ENCODE results near the gene F2RL3.
"Not testable (repeated sequence)": the region's sequence is repeated elsewhere in the genome, so short reads cannot be mapped to it uniquely, and the experiment has no call there.

F2RL3 gene

GRCh38 chr19:16938211-16938610 is 49.4 kb downstream of the F2RL3 start:
- no peak overlapping the region for H3K4me3 ChIP-seq (IDR thresholded peaks at IDR 0.05; ENCODE audit: insufficient read depth, low read depth, low read length)
- H3K4me2 ChIP-seq, result no peak overlapping the region
- H2AFZ ChIP-seq (ENCODE audit: low read depth), result no peak overlapping the region
- H3K4me1 ChIP-seq (ENCODE audit: low read depth, poor library complexity, severe bottlenecking), result no peaks in the 10 kb centered on the region
- no peak for TF ChIP-seq CTCF (conservative IDR thresholded peaks at IDR 0.05; ENCODE audit: low read depth, low read length)
- H3K27ac ChIP-seq, result no peak overlapping the region
- no peaks in the 10 kb centered on the region for H3K79me2 ChIP-seq (ENCODE audit: insufficient read depth, low read depth)
- H3K27me3 ChIP-seq (ENCODE audit: insufficient read depth, low read depth), result no peaks in the 10 kb centered on the region; the same call in 1 of the 2 replicates
- H4K20me1 ChIP-seq (ENCODE audit: insufficient read depth), result no peaks in the 10 kb centered on the region
- no peaks in the 10 kb centered on the region for H3K36me3 ChIP-seq (ENCODE audit: insufficient read depth)
- H3K9ac ChIP-seq, result no peak overlapping the region

GRCh38 chr19:16940063-16940462 is 51.3 kb downstream of the F2RL3 start:
- not testable (repeated sequence) for H3K27me3 ChIP-seq (ENCODE audit: insufficient read depth, low read depth); H3K79me2 ChIP-seq (ENCODE audit: insufficient read depth, low read depth); H3K4me1 ChIP-seq (ENCODE audit: low read depth, poor library complexity, severe bottlenecking); H3K4me2 ChIP-seq; H4K20me1 ChIP-seq (ENCODE audit: insufficient read depth); H3K9ac ChIP-seq; H3K36me3 ChIP-seq (ENCODE audit: insufficient read depth); H3K27ac ChIP-seq; H2AFZ ChIP-seq (ENCODE audit: low read depth); H3K4me3 ChIP-seq (IDR thresholded peaks at IDR 0.05; ENCODE audit: insufficient read depth, low read depth, low read length)

GRCh38 chr19:16940626-16941025 is 51.8 kb downstream of the F2RL3 start:
- H3K27ac ChIP-seq, result no peak overlapping the region
- no peaks in the 10 kb centered on the region for H3K79me2 ChIP-seq (ENCODE audit: insufficient read depth, low read depth)
- no peak overlapping the region for H3K4me2 ChIP-seq
- no peaks in the 10 kb centered on the region for H3K4me1 ChIP-seq (ENCODE audit: low read depth, poor library complexity, severe bottlenecking)
- H4K20me1 ChIP-seq (ENCODE audit: insufficient read depth), result no peaks in the 10 kb centered on the region
- no peak overlapping the region for H3K4me3 ChIP-seq (IDR thresholded peaks at IDR 0.05; ENCODE audit: insufficient read depth, low read depth, low read length)
- no peaks in the 10 kb centered on the region for H3K36me3 ChIP-seq (ENCODE audit: insufficient read depth)
- H2AFZ ChIP-seq (ENCODE audit: low read depth), result no peak overlapping the region
- no peak overlapping the region for H3K9ac ChIP-seq
- peaks cover 3% of the 10 kb centered on the region; the same call in 1 of the 2 replicates for H3K27me3 ChIP-seq (ENCODE audit: insufficient read depth, low read depth)
- no peak for TF ChIP-seq CTCF (conservative IDR thresholded peaks at IDR 0.05; ENCODE audit: low read depth, low read length)
